ENCODE results near the gene CYBA. TPM values are rescaled to one million over a fixed set of nuclear protein-coding genes. Genes with fewer than 3 reads are reported as not detected.

The CYBA gene
- total and polyA plus RNA-seq, 2 of the 4 experiments (the other 2 are of a cell fraction) = 65.6 to 169 TPM

DNA sequence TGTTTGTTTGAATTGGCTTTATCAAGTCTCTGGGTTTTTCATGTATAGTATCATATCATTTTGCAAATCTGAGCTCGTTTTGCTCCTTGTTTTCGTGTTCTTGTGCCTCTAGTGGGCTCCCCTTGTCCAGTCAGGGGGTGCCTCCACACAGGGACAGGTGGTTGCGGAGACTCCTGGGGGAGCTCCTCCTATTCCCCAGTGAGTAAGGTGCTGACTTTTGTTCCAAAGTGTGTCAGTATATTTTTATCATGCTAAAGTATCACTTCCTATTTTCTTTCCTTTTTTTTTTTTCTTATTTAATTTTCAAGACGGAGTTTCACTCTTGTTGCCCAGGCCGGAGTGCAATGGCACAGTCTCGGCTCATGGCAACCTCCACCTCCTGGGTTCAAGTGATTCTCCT, 42.8 kb downstream of the CYBA start:
- WGBS, 2 experiments (ENCODE audit: extremely low coverage in 2 of 2, insufficient read length in 1 of 2) = no CpG with 5 or more reads among the region's 6 CpGs
- H3K4me2 ChIP-seq (ENCODE audit: low read depth, low read length) = no peak overlapping the region
- in situ Hi-C loops (cut with MboI; ENCODE audit: low sequenced_read_pairs) (no loop called here), dilution Hi-C loops (cut with HindIII; ENCODE audit: low sequenced_read_pairs, unreplicated experiment) (no loop called here), intact Hi-C loops (cut with micrococcal nuclease) (no loop called here)
- peaks cover 48% of the 10 kb centered on the region for H3K36me3 ChIP-seq (ENCODE audit: control insufficient read depth, insufficient read depth, low read length)
- no peak overlapping the region for H3K27ac ChIP-seq (ENCODE audit: insufficient read depth, low read length)
- H3K4me1 ChIP-seq (ENCODE audit: control insufficient read depth, insufficient read depth, low read length) = no peaks in the 10 kb centered on the region
- ATAC-seq (ENCODE audit: low read depth) (no peak), DNase-seq (no peak)
- ChIA-PET POLR2A (ENCODE audit: unreplicated experiment) (interaction anchor here (0.6 kb wide), 1 partner anchor 104 kb away, joined by 4 read pairs; no protein-coding TSS in a partner anchor), CTCF (no interaction called here)
- peaks cover 10 to 40% of the 10 kb centered on the region in 2 experiments; a peak in 3 of 4 replicates for H3K79me1 ChIP-seq (ENCODE audit: low read depth in 1 of 2, low read length in 2 of 2)
- H4K8ac ChIP-seq (ENCODE audit: low read depth in 2 of 2, low read length in 2 of 2) = no peak overlapping the region
- no peak overlapping the region for H3K4me3 ChIP-seq (ENCODE audit: insufficient read depth, low read depth, low read length)
- no peaks in the 10 kb centered on the region for H3K9me3 ChIP-seq (ENCODE audit: control insufficient read depth, insufficient read depth, low read length)
- TF ChIP-seq MAZ (IDR thresholded peaks at IDR 0.05; ENCODE audit: borderline replicate concordance, low read depth, low read length) = no peak
- no peak overlapping the region for H4K91ac ChIP-seq (ENCODE audit: insufficient read depth, low read depth, low read length)
- H4K5ac ChIP-seq (ENCODE audit: low read depth, low read length) = no peak overlapping the region
- H4K20me1 ChIP-seq (ENCODE audit: insufficient read depth, low read length) = peaks cover 35% of the 10 kb centered on the region
- H2BK120ac ChIP-seq (ENCODE audit: low read depth, low read length) = no peak overlapping the region
- no peak overlapping the region for H2BK20ac ChIP-seq (ENCODE audit: low read depth, low read length)
- H3K9me1 ChIP-seq (ENCODE audit: insufficient read depth, low read length) = no peaks in the 10 kb centered on the region
- no peak overlapping the region for H3K56ac ChIP-seq (ENCODE audit: extremely low read depth, insufficient read depth, low read length)
- no peak overlapping the region for H2AK5ac ChIP-seq (ENCODE audit: low read depth, low read length)
- H3K4ac ChIP-seq (ENCODE audit: low read depth, low read length) = no peak overlapping the region
- H3K9ac ChIP-seq (ENCODE audit: low read depth, low read length) = no peak overlapping the region
- no peak overlapping the region for H2AFZ ChIP-seq (replicated peaks; ENCODE audit: low read length, poor library complexity)
- no peak overlapping the region for H2BK5ac ChIP-seq (ENCODE audit: low read depth, low read length, poor library complexity, severe bottlenecking)
- BruUV-seq (replicated peaks) = no TSS peak
- no peaks in the 10 kb centered on the region for H3K27me3 ChIP-seq (ENCODE audit: control insufficient read depth, insufficient read depth, low read length)
- H3K18ac ChIP-seq (ENCODE audit: low read depth, low read length) = no peak overlapping the region
- H3K14ac ChIP-seq (replicated peaks; ENCODE audit: low read depth, low read length) = no peak overlapping the region
- H3K23ac ChIP-seq (ENCODE audit: low read depth, low read length) = no peak overlapping the region
- no peak overlapping the region for H2BK15ac ChIP-seq (ENCODE audit: low read depth, low read length)
- H2AK9ac ChIP-seq (replicated peaks; ENCODE audit: low read depth, low read length, poor library complexity) = no peak overlapping the region

All from IMR-90 (cell line).